RKO (cell line): ENCODE results near the gene MMP24OS.
A peak's percentile ranks its signal among the peaks of the same experiment; 100 is the strongest.

Experiments
- DNase-seq: peaks from one replicate; pipeline ENCODE4 v3.0.0-alpha.2; 2016; ENCODE audit warnings: low spot score

MMP24OS gene

DNA sequence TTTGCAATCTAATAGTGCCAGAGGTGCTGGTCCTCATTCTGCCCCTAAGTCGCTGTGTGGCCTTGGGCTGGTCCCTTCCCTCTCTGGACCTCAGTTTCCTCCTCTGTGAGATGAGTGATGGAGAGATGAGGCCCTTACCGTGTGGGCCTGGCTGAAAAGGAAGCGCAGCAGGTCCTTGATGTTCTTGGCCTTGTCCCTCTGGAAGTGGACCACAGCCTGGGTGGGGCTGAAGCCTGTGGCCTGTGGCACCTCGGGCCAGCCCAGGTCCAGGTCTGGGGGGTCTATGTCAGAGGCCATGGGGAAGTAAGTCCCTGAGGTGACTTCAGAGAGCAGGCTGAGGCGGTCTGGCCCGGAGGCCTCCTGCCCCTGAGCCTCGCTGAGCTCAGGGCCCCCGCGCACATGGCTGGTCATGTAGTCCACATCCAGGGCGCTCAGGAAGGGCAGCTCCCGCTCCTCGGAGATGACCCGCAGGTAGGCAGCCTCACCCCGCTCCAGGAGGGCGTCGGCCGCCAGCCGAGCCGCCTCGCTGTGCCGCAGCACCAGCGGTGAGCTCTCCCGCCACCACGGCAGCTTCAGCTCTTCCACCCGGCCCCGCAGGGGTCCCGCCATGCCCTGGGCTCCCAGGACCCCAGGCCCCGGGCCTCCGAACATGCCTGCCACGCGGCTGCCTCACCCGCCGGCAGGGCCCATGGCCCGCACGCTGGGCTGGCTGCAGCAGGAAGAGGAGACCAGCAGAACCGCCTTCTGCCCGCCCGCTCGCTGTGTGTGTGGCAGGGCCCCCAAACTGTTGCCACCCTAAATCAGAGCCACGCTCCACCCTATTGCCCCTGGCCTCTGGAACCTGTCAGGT lies 14.0 kb upstream of the MMP24OS start, which contains the start of gene FAM83C:
FAM83C (minus strand) TSS at position 772 of the 850 bp plus-strand sequence; CDS start at position 651, 121 bp downstream.
- DNase-seq: no peak

DNA sequence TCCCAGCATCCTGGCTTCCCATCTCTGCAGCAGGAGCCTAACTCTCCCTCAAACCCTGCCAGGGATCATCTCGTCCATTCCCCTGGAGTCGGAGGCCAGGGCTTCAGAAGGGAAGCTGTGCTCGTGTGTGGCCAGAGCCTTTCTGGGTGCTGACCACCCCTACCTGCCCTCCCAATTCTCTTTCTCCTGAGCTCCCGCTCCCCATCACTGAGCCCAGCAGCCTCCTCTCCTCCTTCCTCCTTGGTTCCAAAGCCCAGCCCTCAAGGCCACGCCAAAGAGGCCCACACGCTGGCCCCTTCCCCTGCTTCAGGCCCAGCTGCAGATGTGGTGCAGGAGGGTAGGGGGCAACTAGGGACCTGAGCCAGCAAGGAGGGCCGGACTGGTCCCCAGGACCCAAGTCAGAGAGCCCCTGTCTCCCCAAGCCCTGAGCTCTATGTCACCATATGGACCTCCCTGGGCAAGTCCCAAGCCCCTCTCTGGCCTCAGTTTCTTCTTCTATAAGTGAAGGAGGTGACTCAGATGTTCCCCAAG lies 13.0 kb upstream of the MMP24OS start:
- DNase-seq: no peak

DNA sequence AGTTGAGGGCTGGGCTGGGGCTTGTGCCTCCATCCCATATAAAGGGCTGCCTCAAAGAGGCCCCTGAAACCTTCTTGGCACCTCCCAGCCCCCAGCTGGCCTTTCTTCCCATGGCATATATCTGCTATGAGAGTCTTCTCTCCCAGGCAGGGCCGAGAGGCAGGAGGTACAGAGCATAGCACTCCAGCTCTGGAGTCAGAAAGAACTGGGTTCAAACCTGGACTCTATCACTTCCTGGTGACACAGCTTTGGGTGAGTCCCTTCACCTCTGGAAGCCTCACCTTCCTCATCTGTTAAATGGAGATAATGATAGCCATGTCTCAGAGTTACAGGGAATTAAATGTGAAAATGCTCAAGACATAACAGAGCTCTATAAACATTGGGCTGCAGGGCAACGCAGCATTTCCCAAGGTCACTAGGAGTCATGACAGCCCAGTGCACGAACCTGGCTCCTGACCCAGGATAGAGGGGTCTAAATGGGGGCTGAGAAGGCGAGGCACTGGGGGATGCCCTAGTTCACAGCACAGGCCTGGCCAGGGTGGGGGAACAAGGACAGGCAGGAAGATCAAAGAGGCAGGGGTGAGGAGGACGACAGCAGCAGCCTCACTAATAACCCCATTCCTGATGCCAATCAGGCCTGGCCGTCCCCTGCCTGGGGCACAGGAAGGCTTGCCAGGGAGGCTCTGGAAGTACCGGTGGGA lies 12.4 kb upstream of the MMP24OS start:
- no peak for DNase-seq

DNA sequence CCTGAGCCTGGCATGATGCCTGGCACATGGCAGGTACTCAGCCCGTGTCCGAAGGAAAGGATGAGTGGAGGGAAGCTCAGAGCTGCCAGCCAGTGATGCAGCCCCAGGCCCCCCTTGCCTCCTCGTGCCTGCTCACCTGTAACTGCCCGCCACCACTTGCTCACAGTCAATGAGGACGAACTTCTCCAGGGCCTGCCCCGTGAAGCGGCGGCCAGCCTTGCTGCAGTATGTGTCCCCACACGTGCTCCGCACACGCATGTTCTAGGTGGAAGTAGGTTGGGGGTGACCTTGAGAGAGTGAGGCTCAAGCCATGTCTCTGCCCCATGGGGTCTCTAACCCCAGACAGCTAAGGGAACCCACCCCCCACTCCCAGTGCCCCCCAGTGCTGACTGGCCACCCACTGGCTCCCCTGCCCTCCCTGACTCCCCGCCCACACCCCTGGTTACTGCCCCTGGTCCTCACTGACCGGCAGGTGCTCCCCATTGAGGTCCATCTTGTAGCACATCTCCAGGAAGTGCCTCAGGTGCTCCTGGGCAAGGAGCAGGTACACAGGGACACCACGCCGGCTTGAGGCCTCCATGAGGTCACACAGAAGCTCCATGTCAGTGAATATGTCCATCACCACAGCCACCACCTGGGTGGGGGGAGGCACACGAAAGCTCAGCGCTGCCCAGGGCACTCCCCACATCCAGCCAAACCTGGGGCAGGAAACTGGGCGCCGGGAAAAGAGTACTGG lies 10.6 kb upstream of the MMP24OS start:
- DNase-seq: no peak

DNA sequence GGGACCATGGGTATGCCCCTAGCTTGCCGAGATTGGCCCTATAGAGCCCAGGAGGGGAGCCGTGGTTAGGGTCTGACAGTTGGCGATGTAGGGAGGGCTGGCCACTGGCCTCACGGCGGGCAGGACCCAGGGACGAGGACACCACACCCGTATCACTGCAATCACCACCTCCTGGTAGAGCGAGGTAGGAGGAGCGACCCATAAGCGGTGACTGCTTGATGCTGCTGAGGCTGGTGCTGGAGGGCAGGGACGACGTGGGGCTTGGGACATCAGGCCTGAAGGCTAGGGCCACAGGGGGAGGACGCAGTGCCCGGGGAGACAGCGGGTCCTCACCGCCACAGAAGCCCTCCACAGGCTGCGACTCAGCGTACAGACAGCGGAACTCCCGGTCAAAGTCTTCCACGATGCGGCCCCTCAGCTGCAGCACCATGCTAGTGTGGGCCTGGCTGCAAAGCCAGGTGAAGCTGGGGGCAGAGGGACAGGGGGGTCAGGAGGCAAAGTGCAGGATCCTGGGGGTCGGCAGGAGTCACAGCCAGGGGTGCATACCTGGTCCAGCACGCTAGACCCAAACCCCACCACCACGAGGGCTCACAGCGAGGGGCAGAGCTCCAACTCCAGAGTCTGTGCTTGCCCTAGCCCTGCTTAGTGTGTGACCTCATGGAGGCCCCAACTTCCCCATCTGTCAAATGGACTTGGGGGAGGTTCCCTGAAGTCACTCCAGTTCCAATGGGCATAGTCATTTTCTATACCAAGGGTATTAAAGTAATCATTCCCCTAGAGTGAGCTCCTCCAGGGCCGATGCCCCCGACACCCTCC lies 9.8 kb upstream of the MMP24OS start:
- DNase-seq: no peak

DNA sequence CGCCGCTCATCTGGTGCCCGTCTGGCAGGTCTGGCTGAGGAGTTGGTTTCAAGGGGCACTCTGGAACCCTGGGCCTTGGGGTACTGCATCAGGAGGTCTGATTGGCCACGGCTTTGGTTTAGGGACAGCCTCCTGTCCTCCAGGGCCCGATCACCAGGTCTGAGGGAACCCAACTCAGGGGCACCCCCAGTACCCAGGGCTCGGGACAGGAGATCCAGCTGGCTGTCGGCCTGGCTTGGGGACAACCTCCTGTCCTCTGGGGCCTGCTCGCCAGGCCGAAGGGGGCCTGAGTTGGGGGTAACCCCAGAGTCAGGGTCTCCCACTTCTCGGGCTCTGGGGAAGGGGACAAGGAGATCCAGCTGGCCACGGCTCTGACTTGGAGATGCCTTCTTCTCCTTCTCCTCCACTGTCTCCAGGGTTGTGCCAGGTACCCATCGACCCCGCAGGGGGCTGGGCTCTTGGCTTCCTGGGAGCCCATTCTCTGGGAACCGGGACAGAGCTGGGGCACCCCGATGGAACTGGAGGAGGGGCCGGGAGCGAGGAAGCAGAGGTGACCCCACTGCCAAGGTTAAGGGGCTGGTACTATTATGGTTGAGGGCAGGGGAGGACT lies 9.1 kb upstream of the MMP24OS start:
- no peak for DNase-seq

DNA sequence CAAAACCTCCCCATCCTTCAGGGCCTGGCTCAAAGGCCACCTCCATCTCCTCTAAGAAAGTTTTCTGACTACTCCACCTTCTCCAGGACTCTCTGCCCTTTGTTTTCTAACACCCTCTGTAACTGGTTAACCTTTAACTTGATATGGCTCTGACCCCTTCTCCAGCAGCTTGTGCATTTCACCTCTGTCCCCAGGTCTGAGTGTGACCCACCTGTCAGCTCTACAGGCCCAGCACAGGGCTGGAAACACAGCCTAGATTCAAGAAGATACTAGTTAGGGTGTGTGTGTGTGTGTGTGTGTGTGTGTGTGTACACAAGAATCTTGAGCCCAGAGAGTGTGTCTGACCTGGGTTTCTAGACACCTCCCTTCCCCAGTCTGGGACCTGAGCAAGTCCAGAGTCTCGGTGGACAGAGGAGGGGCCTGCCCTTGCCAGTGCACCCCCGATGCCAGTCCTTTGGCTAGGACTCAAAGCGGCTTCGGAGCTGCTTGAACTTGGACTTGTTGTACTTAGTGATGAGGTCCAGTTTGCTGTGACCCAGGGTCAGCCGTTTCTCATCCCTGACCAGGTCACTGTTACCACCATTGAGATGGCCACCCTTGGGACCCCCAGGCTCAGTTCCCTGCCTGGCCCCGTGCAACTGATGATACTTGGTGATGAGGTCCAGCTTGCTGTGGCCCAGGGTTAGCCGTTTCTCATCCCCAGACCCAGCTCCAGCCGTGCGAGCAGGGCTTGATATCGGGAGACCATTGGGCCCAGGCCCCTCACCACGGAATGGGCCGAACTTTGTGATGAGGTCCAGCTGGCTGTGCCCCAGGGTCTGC lies 8.4 kb upstream of the MMP24OS start:
- no peak for DNase-seq

DNA sequence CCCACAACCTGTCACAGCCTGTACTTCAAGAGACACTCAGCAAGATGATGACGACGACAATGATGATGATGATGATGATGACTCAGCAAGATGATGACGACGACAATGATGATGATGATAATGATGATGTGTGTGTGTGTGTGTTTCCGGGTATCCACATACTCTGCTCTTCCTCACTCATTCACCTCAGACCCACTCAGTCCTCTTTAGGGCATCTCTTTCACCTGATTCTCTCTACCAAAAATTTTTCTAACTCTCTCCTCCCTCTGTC lies 7.8 kb upstream of the MMP24OS start:
- DNase-seq: peak; percentile 94

DNA sequence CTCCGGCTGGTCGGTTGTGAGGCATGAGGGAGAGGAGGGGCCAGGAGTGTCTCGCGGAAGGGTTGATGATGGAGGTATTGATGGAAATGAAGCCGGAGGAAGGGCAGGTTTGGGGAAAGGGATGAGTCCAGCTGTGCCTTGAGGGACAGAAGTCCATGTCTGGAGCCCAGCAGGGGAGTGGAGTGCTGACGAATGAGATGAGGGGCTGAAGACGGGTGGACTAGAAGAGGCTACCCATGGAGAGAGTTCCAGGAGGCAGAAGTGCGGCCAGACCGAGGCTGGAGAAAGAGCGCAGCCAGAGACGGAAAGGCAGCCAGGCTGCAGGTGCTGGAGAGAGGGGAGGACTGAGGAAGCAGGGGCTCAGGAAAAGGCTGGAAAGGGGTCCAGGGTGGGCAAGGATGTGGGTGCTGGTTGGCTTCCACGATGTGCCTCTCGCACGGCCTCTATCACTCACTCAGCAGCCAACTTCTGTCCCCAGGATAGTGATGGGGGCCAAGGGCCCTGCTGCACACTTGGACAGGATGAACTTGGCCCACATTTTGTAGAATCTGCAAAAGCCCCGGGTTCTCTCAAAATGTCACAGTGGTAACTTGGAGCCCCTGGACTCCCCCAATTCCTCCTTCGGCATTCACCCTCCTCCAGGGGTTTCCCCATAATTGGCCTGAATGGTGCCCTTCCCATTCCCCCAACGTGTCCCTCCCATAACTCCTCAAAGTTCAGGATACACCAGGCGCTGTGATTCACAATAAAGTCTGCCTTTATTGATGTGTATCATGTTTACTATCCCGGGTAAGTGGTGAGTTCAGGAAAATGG lies 7.3 kb upstream of the MMP24OS start:
- no peak for DNase-seq

DNA sequence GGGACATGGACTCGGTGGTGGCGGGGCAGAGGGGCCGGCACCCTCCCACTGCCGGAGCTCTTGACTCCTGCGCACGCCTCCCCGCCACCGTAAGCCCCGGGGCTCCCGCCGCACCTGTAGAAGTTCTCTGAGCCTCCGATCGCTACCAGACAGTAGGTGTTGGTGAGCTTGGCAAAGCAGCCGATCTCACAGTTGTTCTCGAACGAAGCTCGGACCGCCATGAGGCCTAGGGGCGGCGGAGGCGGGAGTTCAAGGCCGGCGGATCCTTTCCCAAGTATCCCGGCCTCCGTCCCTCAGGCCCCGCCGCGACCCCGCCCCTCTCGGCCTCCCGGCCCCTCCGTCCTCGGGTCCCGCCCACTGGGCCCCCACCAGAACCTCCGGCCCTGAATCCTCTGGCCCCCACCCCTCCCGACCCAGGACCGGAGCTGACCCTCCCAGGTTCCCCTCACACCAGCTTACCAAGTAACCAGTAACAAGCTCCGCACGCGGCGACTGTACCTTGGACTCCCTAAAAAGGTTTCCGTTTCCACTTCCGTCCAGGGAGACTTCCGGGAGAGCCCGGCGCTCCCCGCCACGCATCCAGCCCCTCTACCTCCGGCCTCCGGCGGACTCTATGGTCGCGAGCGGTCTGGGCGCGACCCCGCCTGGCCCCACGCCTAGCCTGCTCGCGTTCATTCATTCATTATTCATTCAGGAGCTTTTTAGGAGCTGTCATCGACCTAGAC lies 6.5 kb upstream of the MMP24OS start, which contains the start of gene EIF6:
EIF6 (minus strand) TSS at position 506 of the 725 bp plus-strand sequence; CDS start at position 221, 285 bp downstream.
- peak; percentile 97 for DNase-seq

DNA sequence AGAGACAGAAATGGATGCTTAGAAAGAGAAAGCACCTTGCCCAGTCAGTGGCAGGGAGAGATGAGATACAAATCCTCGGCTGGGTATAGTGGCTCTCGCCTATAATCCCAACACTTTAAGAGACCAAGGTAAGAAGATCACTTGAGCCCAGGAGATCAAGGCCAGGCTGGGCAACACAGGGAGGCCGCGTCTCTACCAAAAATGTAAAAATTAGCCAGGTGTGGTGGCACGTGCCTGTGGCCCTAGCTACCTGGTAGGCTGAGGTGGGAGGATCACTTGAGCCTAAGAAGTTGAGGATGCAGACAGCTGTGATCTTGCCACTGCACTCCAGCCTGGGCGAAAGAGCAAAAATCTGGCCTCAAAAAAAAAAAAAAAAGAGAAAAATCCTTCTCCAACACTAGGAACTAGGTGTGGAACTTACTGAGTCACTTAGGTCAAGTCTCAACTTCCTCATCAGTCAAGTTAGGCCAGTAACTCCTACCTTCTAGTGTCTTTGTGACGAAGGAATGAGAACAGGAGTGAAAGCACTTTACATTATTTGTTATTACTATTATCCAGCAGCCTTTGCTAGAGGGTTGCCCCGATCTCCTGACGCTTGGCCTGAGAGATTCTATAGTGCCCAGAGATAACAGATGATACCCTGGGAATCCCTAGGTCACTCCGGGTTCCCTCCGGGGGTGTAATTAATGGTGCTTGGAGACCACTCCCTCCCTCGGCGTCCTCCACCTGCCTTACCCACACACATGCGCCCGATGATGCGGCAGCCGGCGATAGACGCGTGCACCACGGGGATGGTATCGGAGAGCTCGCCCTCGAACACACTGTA lies 5.7 kb upstream of the MMP24OS start:
- DNase-seq: peak; percentile 74

DNA sequence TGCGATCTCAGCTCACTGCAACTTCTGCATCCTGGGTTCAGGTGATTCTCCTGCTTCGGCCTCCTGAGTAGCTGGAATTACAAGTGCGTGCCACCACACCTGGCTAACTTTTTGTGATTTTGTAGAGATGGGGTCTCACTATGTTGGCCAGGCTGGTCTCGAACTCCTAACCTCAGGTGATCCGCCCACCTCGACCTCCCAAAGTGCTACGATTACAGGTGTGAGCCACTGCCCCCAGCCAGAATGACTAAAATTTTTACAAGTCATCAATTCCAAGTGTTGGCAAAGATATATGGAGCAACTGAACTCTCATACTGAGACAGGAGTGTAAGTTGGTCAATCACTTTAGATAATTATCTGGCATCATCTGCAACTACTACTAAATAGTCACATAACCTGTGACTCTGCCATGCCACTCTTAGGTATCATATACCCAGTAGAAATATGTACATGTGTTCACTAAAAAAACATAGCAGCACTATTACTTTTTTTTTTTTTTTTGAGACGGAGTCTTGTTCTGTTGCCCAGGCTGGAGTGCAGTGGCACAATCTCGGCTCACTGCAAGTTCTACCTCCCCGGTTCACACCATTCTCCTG lies 3.7 kb upstream of the MMP24OS start:
- DNase-seq: no peak

DNA sequence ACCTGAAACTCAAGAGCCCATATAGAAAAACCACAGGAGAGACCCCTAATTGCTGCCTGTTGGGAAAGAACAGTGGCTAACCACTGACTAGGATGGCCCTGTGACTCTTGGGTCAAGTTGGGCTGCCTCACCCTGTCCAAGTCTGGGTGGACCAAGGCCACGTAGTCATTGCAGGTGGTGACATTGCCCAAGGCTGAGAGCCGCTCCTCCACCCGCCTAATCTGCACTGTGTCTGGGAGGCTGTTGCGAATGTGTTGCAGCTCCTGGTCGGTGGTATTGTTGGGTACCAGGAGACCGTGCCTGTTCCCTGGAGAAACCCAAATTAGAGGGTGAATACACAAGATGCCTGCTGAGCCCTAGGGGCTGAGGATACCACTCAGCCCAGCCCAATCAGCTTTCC lies 2.6 kb upstream of the MMP24OS start:
- DNase-seq: no peak

DNA sequence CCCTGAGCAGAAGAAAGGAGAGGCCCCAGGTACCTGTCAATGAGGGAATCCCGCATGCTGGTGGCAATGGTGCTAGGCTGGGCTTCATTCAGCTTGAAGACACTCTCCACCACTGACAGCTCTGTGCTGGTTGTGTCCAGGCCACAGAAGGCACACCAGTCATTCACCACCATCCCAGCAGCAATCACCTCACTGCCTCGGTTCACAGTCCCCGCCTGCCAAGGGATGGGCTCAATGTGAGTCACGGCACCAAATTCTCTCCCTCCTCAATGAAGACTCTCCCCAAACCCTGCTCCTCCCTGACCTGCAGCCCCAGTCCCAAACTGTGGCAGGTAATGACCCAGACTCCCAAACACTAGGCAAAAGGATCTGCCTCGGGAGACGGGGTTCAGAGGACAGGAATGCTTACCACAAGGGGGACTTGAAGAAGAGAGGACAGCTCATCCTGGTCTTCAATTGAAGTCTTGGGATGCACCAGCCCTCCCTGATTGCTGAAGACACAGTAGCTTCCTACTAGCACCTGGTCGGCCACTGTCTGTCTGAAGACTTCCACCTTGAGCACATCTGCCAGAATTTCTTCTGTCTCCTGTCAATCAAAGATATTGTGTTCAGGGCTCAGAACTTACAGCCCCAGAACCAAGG lies 1.7 kb upstream of the MMP24OS start:
- DNase-seq: no peak

DNA sequence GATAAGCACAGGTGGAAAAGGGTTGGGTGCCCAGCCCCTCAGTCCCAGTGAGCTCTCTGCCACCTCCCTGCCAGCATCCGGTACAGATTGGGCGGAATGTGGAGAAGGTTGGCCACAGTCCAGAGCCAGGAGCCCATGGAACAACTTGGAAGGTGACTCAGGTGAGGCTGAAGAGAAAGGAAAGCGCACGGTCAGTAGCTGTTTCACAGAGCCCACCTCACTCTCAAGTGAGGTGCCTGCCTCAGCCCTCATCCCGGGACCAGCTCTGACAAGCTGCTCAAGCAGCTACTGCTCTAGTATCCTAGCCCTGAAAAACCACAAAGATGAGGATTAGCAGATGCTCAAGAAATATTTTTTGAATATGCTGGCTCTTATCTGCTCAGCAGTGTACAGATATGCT lies 1.1 kb upstream of the MMP24OS start:
- DNase-seq: no peak

DNA sequence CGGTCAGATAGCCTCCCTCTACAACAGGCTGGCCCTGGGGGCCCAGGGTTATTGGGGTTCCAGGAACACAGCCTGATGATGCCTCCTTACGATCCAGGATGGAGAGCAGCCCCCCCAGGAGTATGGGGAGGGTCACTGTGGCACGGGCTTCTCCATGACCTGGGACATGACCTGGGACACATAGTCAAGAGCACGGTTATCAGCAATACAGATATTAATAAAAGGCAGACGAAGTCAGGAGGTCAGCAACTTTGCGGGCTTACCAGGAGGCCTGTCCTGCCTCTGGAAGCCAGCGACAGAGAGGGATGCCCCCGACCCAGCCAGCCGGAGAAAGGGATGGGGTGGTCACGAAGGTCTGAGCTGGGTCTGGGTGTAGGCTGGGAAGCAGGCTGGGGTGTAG lies 795 bp downstream of the MMP24OS start:
- no peak for DNase-seq

DNA sequence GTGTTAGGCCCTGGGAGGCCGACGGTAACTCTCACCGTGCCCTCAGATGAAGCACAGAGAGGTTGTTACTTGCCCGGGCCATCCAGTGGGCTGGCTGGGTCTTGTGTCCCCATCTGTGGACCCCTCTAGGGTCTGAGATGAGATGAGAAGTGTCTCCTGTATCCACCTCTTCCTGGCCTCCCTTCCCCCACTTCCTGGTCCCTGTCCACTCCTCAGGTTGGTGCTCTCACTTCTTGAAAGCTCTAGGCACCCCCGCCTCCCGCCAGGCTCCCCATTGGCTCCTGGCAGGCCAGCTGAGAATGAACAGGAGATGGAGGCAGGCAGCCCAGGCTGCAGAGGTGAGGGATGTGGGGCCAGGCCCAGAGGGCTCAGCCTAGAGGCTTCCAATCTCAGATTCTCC lies 1.5 kb downstream of the MMP24OS start:
- DNase-seq: no peak
